Coronary artery (tissue), 2 donors: Measurements from ENCODE around the gene FHIT.

Experiments
- DNase-seq: peaks from one replicate; pipeline ENCODE4 v3.0.0-alpha.2; 2017; ENCODE audit warnings: low spot score
- H3K27ac ChIP-seq, 2 donors: fragments of 200-600 bp; sonication (generic); one replicate each; pipeline ENCODE4 v1.5.1; 2016 to 2019
- H3K4me3 ChIP-seq: fragments of 200-600 bp; sonication (generic); 2 replicates; pipeline ENCODE4 v1.5.1; 2016; ENCODE audit warnings: mild to moderate bottlenecking, moderate library complexity
- TF ChIP-seq, protein P1 (sequence below): fragments of 200-600 bp; sonication (generic); IDR thresholded peaks from one replicate; pipeline ENCODE4 v1.5.1; 2019; ENCODE audit warnings: antibody characterized with exemption

The FHIT gene

GRCh38 chr3:61152071-61152470, 99.2 kb downstream of the FHIT start:
- no peak for DNase-seq
- TF ChIP-seq, protein P1, sequence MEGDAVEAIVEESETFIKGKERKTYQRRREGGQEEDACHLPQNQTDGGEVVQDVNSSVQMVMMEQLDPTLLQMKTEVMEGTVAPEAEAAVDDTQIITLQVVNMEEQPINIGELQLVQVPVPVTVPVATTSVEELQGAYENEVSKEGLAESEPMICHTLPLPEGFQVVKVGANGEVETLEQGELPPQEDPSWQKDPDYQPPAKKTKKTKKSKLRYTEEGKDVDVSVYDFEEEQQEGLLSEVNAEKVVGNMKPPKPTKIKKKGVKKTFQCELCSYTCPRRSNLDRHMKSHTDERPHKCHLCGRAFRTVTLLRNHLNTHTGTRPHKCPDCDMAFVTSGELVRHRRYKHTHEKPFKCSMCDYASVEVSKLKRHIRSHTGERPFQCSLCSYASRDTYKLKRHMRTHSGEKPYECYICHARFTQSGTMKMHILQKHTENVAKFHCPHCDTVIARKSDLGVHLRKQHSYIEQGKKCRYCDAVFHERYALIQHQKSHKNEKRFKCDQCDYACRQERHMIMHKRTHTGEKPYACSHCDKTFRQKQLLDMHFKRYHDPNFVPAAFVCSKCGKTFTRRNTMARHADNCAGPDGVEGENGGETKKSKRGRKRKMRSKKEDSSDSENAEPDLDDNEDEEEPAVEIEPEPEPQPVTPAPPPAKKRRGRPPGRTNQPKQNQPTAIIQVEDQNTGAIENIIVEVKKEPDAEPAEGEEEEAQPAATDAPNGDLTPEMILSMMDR: no peak

DNA sequence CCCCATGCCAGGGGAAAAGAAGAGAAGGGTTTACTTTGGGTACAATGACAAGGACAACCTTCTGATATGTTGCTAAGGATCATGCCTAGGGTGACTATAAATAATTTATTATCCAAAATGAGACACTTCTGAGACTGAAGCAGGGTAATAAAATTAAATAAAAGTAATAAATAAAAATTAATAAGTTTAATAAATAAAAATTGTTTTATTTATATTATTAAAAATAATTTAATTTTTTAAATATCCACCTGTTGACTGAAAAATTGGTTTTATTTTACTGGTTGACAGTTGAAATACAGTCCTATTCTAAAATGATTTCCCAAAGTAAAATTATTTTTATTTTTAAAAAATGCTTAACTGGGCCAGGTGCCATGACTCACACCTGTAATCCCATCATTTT, 102.0 kb downstream of the FHIT start:
- no peak overlapping the region for H3K27ac ChIP-seq
- TF ChIP-seq, protein P1: no peak
- no peak for DNase-seq
- no peak overlapping the region for H3K4me3 ChIP-seq

More at GRCh38 chr3:61152071-61152470, 99.2 kb downstream of the FHIT start:
- Histone ChIP-seq H3K27ac (no peak overlapping the region), H3K4me3 (no peak overlapping the region)

- DNase-seq: no peak
- TF ChIP-seq, protein P1: no peak
- H3K27ac ChIP-seq: no peak overlapping the region
- no peak overlapping the region for H3K4me3 ChIP-seq
These were observed 105.0 kb downstream of the FHIT start for GRCh38 chr3:61146010-61146890.

GRCh38 chr3:61141697-61142096, 109.6 kb downstream of the FHIT start:
- no peak for DNase-seq
- no peak overlapping the region for H3K4me3 ChIP-seq
- TF ChIP-seq, protein P1: no peak
- no peak overlapping the region for H3K27ac ChIP-seq

DNA sequence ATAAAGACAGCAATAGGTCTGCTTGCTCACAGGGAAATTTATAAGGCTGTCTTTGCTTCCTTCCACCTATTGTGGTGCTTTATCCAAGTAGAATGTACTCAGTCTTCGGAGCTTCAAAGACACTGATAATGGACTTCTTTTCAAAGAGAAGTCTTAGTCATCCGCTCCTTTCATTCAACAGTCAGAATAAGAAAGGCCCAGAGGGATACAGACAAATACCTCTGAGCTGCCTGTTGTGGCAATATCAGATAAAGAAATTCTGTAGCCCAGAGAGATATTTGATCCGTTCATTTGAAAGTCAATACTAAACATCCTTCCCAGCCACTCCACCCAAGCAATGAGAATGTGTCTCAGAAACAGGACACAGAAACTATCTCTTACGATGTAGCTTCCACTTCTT, 110.0 kb downstream of the FHIT start:
- TF ChIP-seq, protein P1: no peak
- H3K27ac ChIP-seq: no peak overlapping the region
- DNase-seq: no peak
- no peak overlapping the region for H3K4me3 ChIP-seq

DNA sequence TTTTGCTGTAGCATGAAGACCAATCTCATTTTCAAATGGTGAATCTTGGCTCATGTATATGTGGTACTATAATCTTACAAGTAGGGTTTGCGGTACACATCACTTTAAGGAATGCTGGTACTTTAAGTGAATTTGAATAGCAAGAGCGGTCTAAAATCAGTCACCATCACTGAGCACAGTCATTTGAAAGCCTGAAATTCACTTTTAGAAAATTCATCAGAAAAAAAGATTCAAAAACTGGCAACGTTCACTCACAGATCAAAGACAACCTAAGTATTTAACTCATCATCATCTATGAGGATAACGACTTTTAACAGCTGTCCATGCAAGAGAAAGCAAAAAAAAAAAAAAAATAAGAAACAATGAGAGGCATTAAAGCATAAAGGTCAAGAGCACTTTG, 111.6 kb downstream of the FHIT start:
- DNase-seq: no peak
- TF ChIP-seq, protein P1: no peak
- Histone ChIP-seq H3K27ac (no peak overlapping the region), H3K4me3 (no peak overlapping the region)

GRCh38 chr3:61138401-61138800, 112.9 kb downstream of the FHIT start:
- TF ChIP-seq, protein P1: no peak

More at GRCh38 chr3:61138401-61138800, 112.9 kb downstream of the FHIT start:
- H3K27ac ChIP-seq: no peak overlapping the region
- DNase-seq: no peak
- no peak overlapping the region for H3K4me3 ChIP-seq
